PC-9 (cell line): ENCODE data around the gene JOSD1. TPM values are rescaled to one million over a fixed set of nuclear protein-coding genes. Genes with fewer than 3 reads are reported as not detected.

Experiments
- BruUV-seq: library from RNA; stranded (reverse); fragments of 400-500 nt; replicated peaks from 2 replicates; lab custom pipeline; 2021; lab: Mats Ljungman, UMichigan
- CTCF ChIA-PET: fragments of 300-600 bp; sonication (Branson Sonifier 250); formaldehyde crosslinking; loops from one replicate; lab custom pipeline; 2022; ENCODE audit warnings: antibody characterized with exemption; lab: Charles Lee
- POLR2A ChIA-PET: fragments of 300-600 bp; sonication (Branson Sonifier 250); formaldehyde crosslinking; loops from one replicate; lab custom pipeline; 2022; ENCODE audit warnings: antibody characterized with exemption; ENCODE audit not compliant: unreplicated experiment; lab: Charles Lee
- DNase-seq, 2 experiments: peaks; one replicate each; pipeline versions ENCODE4 v3.0.0 to v3.0.0-alpha.2; 2015 to 2022; ENCODE audit warnings: mixed read lengths in 1 of 2
- H2AFZ ChIP-seq: fragments of 200-600 bp; sonication (generic); 2 replicates; pipeline ENCODE4 v1.8.1; 2017; ENCODE audit warnings: antibody characterized with exemption
- H3F3A ChIP-seq: fragments of 200-600 bp; sonication (generic); 2 replicates; pipeline ENCODE4 v1.8.1; 2017; ENCODE audit warnings: antibody characterized with exemption, mild to moderate bottlenecking, low read depth; ENCODE audit not compliant: insufficient read depth
- H3K27ac ChIP-seq: fragments of 200-600 bp; sonication (generic); 2 replicates; pipeline ENCODE4 v1.6.1; 2016; ENCODE audit warnings: mixed run types
- H3K27me3 ChIP-seq: fragments of 200-600 bp; sonication (generic); 2 replicates; pipeline ENCODE4 v1.6.1; 2016; ENCODE audit warnings: low read depth, mixed run types; ENCODE audit not compliant: insufficient read depth
- H3K36me3 ChIP-seq: fragments of 200-600 bp; sonication (generic); 2 replicates; pipeline ENCODE4 v1.6.1; 2016; ENCODE audit warnings: low read depth, mixed run types
- H3K4me1 ChIP-seq: fragments of 200-600 bp; sonication (generic); replicated peaks from 2 replicates; pipeline ENCODE4 v1.6.1; 2016; ENCODE audit warnings: mixed run types; ENCODE audit not compliant: insufficient read depth
- H3K4me2 ChIP-seq: fragments of 200-600 bp; sonication (generic); 2 replicates; pipeline ENCODE4 v1.6.1; 2017; ENCODE audit warnings: mixed run types
- H3K4me3 ChIP-seq: fragments of 200-600 bp; sonication (generic); 2 replicates; pipeline ENCODE4 v1.6.1; 2016; ENCODE audit warnings: mixed run types
- H3K79me2 ChIP-seq: fragments of 200-600 bp; sonication (generic); 2 replicates; pipeline ENCODE4 v1.6.1; 2017; ENCODE audit warnings: low read depth, mixed run types
- H3K9me2 ChIP-seq: fragments of 200-600 bp; sonication (generic); 2 replicates; pipeline ENCODE4 v1.8.1; 2017; ENCODE audit warnings: mild to moderate bottlenecking; ENCODE audit not compliant: insufficient read depth
- H3K9me3 ChIP-seq: fragments of 200-600 bp; sonication (generic); 2 replicates; pipeline ENCODE4 v1.8.1; 2016; ENCODE audit warnings: low read depth; ENCODE audit not compliant: insufficient read depth
- H4K20me1 ChIP-seq: fragments of 200-600 bp; sonication (generic); 2 replicates; pipeline ENCODE4 v1.8.1; 2017; ENCODE audit not compliant: insufficient read depth
- EZH2 ChIP-seq: fragments of 200-600 bp; sonication (generic); IDR thresholded peaks from 2 replicates; pipeline ENCODE4 v1.8.0; 2017; ENCODE audit warnings: antibody characterized with exemption, low read depth
- intact Hi-C: fragments of 100-400 bp; cut with micrococcal nuclease; formaldehyde crosslinking; loops from one replicate; pipeline ENCODE4 v1.10.0; 2022; ENCODE audit not compliant: unreplicated experiment
- total RNA-seq: library from RNA; stranded (reverse); gene quantifications from 2 replicates; pipeline ENCODE4 v1.2.3, GENCODE V29; 2021
- TF ChIP-seq, protein P1 (sequence below): fragments of 200-600 bp; sonication (generic); conservative IDR thresholded peaks from 2 replicates; pipeline ENCODE4 v1.6.1; 2017; ENCODE audit warnings: mixed run types, antibody characterized with exemption, mild to moderate bottlenecking, moderate library complexity

Gene JOSD1
- total RNA-seq, 1 experiment from 2014 or later: 102 TPM

DNA sequence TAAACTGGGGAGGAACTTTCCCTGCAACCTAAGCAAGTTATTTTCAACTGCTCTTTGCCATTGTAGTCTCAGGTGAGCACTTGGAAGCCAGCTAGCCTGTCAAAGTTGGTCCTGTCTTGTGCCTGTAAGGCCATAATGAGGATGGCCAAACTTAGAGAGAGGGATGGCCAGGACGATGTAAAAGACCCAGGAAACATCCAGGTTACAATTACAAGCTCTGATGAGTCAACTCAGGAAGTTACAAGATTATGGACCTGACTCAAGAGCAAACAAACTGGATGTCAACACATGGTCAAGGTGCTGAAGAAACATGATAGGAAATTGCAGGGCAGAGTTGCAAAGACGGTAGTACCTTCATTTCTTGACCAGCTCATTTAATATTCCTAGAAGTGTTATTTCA lies 6.6 kb upstream of the JOSD1 start:
- intact Hi-C loops: loop anchor here (10.0 kb wide), 2 partner anchors 203 to 393 kb away; partner anchors contain the start of genes CSNK1E and DDX17

DNA sequence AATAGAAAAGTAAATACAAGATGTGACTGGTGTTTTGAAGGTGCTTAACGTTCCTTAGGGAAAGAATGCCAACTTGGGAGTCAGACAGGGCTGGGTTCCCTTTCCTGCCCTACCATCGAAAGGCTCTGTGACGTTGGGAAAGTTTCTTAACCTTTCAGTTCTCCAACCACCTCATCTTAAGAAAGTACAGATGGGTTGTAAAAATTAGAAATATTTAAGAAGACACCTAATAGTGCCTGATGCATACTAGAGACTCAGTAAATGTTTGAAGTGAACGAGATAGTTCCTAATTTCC lies 6.1 kb upstream of the JOSD1 start:
- H4K20me1 ChIP-seq: peaks cover 26% of the 10 kb centered on the region
- H3F3A ChIP-seq: peaks cover 43% of the 10 kb centered on the region
- TSS peak; percentile 40 for BruUV-seq
- H2AFZ ChIP-seq: peak overlapping the region; percentile 69; the same call in 1 of the 2 replicates
- H3K27me3 ChIP-seq: no peaks in the 10 kb centered on the region
- peaks cover 51% of the 10 kb centered on the region for H3K4me1 ChIP-seq
- peak overlapping the region; percentile 88 for H3K27ac ChIP-seq
- peaks cover 60% of the 10 kb centered on the region for H3K79me2 ChIP-seq
- DNase-seq: no peak
- H3K9me3 ChIP-seq: no peaks in the 10 kb centered on the region
- intact Hi-C loops: loop anchor here (10.0 kb wide), 2 partner anchors 202 to 392 kb away; partner anchors contain the start of genes CSNK1E and DDX17
- CTCF ChIA-PET: interaction anchor here (0.8 to 2.1 kb wide), 2 partner anchors 18 to 25 kb away, joined by 3 to 7 read pairs; partner anchors contain the start of gene TOMM22
- peak overlapping the region; percentile 85 for H3K4me2 ChIP-seq
- H3K9me2 ChIP-seq: no peaks in the 10 kb centered on the region
- POLR2A ChIA-PET: interaction anchor here (0.6 to 0.9 kb wide), 4 partner anchors 10 to 133 kb away, joined by 3 to 5 read pairs (median 5); no protein-coding TSS in a partner anchor
- peak overlapping the region; percentile 98 for H3K4me3 ChIP-seq
- H3K36me3 ChIP-seq: peaks cover 29% of the 10 kb centered on the region
- no peak for TF ChIP-seq EZH2
- TF ChIP-seq, protein P1, sequence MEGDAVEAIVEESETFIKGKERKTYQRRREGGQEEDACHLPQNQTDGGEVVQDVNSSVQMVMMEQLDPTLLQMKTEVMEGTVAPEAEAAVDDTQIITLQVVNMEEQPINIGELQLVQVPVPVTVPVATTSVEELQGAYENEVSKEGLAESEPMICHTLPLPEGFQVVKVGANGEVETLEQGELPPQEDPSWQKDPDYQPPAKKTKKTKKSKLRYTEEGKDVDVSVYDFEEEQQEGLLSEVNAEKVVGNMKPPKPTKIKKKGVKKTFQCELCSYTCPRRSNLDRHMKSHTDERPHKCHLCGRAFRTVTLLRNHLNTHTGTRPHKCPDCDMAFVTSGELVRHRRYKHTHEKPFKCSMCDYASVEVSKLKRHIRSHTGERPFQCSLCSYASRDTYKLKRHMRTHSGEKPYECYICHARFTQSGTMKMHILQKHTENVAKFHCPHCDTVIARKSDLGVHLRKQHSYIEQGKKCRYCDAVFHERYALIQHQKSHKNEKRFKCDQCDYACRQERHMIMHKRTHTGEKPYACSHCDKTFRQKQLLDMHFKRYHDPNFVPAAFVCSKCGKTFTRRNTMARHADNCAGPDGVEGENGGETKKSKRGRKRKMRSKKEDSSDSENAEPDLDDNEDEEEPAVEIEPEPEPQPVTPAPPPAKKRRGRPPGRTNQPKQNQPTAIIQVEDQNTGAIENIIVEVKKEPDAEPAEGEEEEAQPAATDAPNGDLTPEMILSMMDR: no peak

More for the DNA sequence above, 6.6 kb upstream of the JOSD1 start:
- ChIA-PET POLR2A (interaction anchor here (0.6 to 0.9 kb wide), 6 partner anchors 10 to 1656 kb away, joined by 3 to 5 read pairs (median 4); partner anchors contain the start of genes KCTD17 and TOMM22), CTCF (interaction anchor here (0.7 to 2.1 kb wide), 4 partner anchors 11 to 59 kb away, joined by 3 to 7 read pairs (median 4); partner anchors contain the start of gene TOMM22)
- H3K9me3 ChIP-seq: no peaks in the 10 kb centered on the region
- H4K20me1 ChIP-seq: peaks cover 31% of the 10 kb centered on the region
- H3K9me2 ChIP-seq: no peaks in the 10 kb centered on the region
- H3K27me3 ChIP-seq: no peaks in the 10 kb centered on the region
- peaks cover 50% of the 10 kb centered on the region for H3K4me1 ChIP-seq
- H3K4me2 ChIP-seq: peak overlapping the region; percentile 85
- H3K4me3 ChIP-seq: peak overlapping the region; percentile 98
- H3K36me3 ChIP-seq: peaks cover 34% of the 10 kb centered on the region
- BruUV-seq: TSS peak; percentile 26
- H2AFZ ChIP-seq: no peak overlapping the region
- peak overlapping the region; percentile 88 for H3K27ac ChIP-seq
- TF ChIP-seq, protein P1: no peak
- H3K79me2 ChIP-seq: peaks cover 65% of the 10 kb centered on the region
- DNase-seq: peak in 1 of 2 experiments; percentile 97
- peaks cover 41% of the 10 kb centered on the region for H3F3A ChIP-seq

DNA sequence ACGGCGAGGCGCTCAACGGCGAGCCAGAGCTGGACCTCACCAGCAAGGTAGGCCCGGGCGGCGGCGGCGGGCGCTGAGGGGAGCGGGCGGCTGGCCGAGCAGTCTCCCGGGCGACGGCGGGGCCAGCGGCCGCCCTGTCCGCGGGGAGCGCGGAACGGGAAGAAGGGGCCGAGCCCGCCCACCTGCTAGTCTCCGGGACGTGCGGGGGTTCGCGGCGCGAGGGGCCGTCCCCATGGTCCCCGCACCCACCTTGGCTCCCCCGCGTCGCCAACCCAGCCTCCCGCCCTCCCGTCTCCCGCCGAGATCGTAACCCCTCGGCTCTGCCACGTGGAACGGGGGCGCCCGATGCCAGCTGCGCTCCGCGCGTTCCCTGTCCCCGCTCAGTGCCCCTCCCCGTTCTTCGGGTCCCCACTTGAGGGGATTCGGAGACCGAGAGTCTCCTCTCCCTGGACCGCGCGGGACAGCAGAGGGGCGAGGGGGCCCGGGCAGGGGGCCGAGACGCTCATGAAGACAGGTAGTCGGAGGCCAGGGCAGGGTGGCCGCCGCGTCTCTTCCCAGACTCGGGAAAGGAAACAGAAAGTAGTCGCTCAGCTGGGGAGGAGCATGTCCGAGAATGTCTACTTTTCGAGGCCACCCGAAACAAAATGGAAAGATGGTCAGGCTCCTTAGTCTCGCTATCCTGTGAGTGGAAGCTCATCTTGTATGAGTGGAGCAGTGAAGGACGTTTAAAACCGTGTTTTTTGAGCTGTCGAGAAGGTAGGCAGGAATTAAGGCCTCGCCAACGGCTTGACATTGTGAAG lies 5.6 kb upstream of the JOSD1 start:
- H2AFZ ChIP-seq: peak overlapping the region; percentile 69
- POLR2A ChIA-PET: interaction anchor here (0.5 to 1.0 kb wide), 11 partner anchors 9 to 1641 kb away, joined by 3 to 22 read pairs (median 5); partner anchors contain the start of gene MIEF1
- CTCF ChIA-PET: interaction anchor here (0.8 to 2.1 kb wide), 3 partner anchors 19 to 25 kb away, joined by 3 to 7 read pairs (median 3); partner anchors contain the start of gene TOMM22

More for the DNA sequence above, 5.6 kb upstream of the JOSD1 start:
- Histone ChIP-seq H3K27ac (peak overlapping the region; percentile 88), H4K20me1 (peaks cover 22% of the 10 kb centered on the region), H3K9me2 (no peaks in the 10 kb centered on the region), H3K4me2 (peak overlapping the region; percentile 85), H3K4me3 (peak overlapping the region; percentile 98), H3K27me3 (no peaks in the 10 kb centered on the region), H3K4me1 (peaks cover 54% of the 10 kb centered on the region), H3F3A (peaks cover 48% of the 10 kb centered on the region), H3K36me3 (peaks cover 24% of the 10 kb centered on the region), H3K79me2 (peaks cover 54% of the 10 kb centered on the region), H3K9me3 (no peaks in the 10 kb centered on the region)
- no peak for DNase-seq
- no TSS peak for BruUV-seq
- no peak for TF ChIP-seq EZH2
- TF ChIP-seq, protein P1: no peak
- intact Hi-C loops: loop anchor here (10.0 kb wide), 2 partner anchors 202 to 392 kb away; partner anchors contain the start of genes CSNK1E and DDX17
